Hematopoietic multipotent progenitor cell (in vitro differentiated cells): ENCODE data around the gene HIRIP3. TPM values are rescaled to one million over a fixed set of nuclear protein-coding genes. Genes with fewer than 3 reads are reported as not detected.
A peak's percentile ranks its signal among the peaks of the same experiment; 100 is the strongest.

ENCODE experiments used
- DNase-seq, 3 donors: peaks; one replicate each; pipeline ENCODE4 v3.0.0-alpha.2; 2011 to 2015; ENCODE audit warnings: low read depth in 2 of 3, low spot score in 2 of 3
- total RNA-seq: library from RNA; depleted of rRNA; stranded (reverse); fragments of >200 nt; gene quantifications from one replicate; pipeline ENCODE4 v1.2.3, GENCODE V29; 2012

The HIRIP3 gene
- total RNA-seq, 1 donor, result 9.4 TPM

DNA sequence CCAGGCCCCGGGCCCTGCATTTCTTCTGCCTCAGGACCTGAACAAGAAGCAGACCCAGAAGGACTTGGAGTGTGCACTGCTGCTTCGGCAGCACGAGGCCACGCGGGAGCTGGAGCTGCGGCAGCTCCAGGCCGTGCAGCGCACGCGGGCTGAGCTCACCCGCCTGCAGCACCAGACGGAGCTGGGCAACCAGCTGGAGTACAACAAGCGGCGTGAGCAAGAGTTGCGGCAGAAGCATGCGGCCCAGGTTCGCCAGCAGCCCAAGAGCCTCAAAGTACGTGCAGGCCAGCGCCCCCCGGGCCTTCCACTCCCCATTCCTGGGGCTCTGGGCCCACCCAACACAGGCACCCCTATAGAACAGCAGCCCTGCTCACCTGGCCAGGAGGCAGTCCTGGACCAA, 9.2 kb downstream of the HIRIP3 start:
- no peak for DNase-seq

DNA sequence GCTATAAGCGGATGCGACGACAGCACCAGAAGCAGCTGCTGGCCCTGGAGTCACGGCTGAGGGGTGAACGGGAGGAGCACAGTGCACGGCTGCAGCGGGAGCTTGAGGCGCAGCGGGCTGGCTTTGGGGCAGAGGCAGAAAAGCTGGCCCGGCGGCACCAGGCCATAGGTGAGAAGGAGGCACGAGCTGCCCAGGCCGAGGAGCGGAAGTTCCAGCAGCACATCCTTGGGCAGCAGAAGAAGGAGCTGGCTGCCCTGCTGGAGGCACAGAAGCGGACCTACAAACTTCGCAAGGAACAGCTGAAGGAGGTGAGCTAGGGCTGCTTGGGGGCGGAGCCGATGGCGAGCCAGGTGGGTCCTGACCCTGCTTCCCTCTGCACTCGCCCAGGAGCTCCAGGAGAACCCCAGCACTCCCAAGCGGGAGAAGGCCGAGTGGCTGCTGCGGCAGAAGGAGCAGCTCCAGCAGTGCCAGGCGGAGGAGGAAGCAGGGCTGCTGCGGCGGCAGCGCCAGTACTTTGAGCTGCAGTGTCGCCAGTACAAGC, 10.1 kb downstream of the HIRIP3 start:
- DNase-seq, result no peak

- DNase-seq, result no peak
These were observed 10.7 kb downstream of the HIRIP3 start for GRCh38 chr16:29984764-29985147.

DNA sequence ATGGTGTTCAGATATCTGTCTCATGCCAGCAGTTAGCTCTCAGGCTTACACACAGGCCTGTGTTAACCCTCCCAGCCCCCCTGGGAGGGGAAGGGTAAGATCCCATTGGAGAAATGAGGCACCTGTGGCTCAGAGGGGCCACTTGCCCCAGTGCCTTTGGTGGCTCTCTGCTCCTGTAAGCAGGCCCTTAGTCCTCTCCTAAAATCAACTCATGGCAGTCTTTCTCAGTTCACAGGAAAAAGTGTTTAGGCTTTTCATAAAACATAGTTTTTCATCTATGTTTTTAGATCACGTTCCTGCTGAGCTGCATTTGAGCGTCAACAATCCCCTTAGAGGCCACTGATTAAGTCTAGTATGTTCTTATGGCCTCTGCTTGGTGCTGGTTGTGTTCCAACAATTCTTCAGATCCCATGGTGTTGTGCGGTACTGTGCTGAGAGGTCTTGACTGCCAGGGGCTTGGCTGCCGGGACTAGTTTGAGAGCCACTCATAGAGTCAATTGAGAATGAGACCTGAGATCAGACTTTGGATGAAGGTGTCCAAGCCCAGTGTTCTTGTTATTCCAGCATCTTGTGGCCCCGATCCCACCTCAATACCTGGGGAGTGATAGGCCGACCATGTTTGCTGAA, 11.2 kb downstream of the HIRIP3 start:
- no peak for DNase-seq

GRCh38 chr16:29983420-29984136, 11.8 kb downstream of the HIRIP3 start:
- no peak for DNase-seq

DNA sequence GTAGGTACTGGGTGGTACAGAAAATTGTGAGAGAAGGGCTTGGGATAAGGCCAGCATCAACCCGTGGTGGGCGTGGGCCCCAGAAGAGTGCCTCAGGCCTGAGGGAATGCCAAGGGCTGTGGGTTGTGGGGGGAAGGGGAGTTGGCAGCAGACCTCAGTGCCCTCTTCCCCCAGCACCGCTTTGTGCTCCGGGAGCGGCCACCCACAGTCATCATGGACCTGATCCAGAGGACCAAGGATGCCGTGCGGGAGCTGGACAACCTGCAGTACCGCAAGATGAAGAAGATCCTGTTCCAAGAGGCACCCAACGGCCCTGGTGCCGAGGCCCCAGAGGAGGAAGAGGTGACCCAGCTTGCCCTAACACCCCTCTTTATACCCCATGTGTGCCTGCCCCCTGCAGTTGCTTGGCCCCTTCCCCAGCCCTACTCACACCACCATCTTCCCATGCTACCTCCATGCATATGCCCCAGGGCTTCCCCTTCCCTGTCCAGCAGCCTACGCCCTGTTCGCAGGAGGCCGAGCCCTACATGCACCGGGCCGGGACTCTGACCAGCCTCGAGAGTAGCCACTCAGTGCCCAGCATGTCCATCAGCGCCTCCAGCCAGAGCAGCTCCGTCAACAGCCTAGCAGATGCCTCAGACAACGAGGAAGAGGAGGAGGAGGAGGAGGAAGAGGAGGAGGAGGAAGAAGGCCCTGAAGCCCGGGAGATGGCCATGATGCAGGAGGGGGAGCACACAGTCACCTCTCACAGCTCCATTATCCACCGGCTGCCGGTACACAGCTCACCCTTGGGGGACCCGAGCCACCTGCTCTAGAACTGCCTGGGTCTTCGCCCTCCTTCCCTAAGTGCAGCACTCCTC, 12.6 kb downstream of the HIRIP3 start:
- DNase-seq, result no peak

DNA sequence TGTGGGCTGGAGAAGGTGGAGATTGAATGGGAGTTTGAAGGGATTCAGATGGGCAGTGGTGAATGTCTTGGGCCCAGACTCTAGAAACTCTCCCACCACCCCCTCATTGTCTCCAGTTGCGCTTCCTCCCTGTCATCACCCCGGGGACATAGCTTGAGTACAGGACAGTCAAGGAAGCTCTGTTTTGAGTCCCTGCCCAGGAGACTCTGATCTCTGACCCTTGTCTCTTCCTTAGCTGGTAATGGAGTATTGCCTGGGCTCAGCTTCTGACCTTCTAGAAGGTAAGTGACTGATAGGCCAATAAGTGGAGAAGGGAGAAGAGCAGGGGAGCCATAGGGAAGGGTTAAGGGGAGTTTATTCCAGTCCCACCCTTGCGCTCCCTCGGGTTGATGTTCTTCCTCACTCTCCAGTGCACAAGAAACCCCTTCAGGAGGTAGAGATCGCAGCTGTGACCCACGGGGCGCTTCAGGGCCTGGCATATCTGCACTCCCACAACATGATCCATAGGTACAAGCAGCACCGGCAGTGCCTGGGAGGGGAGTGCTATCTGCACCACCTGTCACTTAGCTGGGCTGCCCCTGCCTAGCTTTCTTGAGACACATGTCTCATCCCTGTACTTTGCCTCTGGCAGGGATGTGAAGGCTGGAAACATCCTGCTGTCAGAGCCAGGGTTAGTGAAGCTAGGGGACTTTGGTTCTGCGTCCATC, 16.7 kb downstream of the HIRIP3 start:
- no peak for DNase-seq

GRCh38 chr16:29978081-29978480, 17.3 kb downstream of the HIRIP3 start:
- no peak for DNase-seq

DNA sequence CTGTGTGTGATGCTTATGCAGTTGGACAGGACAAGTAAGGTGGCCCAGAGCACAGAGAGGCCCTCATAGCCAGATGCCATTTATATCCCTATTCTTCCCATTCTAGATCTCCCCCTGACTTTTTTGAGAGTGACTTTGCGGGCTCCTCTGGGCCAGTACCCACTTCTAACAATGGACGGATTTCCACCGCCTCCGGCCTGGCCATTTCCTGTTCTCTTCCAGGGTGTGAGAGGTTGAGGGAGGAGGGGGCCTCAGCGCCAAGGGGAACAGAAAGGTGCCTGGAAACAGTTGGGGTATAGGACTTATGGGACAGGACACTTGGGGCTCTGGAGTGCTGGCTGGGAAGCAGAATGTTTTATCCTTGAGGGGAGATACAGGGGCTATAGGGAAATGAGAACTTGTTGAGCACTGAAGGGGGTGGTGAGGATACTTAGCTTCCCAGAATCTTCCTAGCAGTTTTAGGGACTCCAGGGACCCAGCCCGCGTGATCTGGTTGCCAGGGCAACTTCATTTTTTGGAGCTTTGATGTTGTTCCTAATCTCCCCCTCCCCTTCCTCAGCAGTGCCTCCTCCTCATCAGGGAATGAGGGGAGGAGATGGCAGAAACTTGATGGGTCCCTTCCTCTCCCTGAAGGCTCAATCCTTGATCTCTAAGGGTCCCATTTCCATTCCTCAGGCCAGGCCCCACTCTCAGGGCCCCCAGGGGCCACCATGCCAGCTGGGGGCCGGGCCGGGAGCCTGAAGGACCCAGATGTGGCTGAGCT, 18.2 kb downstream of the HIRIP3 start:
- DNase-seq, result no peak

GRCh38 chr16:29975811-29976511, 19.5 kb downstream of the HIRIP3 start:
- no peak for DNase-seq

DNA sequence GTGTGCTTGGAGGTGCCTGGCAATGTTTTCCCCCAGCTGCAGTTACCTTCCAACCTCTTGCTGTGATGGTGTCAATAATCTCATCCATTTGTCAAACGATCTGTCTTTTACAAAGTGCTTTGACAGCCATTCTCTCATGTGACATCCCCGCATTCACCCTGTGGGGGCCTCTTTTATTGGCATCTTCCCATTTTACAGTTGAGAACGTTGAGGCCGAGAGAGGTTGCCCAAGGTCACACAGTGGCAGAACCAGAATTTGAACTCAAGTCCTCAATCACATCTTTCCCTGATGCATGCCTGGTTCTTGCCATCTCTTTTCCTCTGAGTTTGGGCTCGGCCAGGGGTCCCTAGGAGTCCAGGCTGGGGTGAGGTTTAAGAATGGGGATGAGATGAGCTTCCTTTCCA, 20.3 kb downstream of the HIRIP3 start:
- DNase-seq, result no peak

- peak in 1 of 3 donors; percentile 26 for DNase-seq
These were observed 20.9 kb downstream of the HIRIP3 start for GRCh38 chr16:29974291-29975133.

- peak; percentile 90 to 99 (median 99) for DNase-seq
These were observed 21.8 kb downstream of the HIRIP3 start, which contains the start of gene TAOK2 for GRCh38 chr16:29973384-29974246. Gene TAOK2 (plus strand): TSS chr16:29973868. CDS start chr16:29977773, 3,905 bp downstream.

DNA sequence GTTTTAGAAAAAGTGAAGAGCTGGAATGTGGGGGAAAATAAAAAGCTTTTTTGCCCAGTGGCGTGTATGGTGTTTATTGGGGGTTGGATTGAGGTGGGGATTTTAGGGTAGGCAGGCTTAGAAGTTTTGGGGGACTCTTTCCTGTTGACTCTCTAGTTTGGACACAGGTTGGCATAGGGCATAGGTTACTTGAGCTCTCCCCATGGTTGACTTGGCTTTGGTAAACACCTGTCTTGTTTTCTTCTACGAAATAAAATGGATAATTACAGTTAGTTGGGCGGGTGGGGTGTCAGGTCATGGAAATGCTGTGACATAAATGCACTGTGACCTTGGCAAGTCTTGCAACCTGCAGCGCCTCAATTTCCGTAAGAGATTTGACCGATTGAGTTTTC, 22.4 kb downstream of the HIRIP3 start:
- no peak for DNase-seq

DNA sequence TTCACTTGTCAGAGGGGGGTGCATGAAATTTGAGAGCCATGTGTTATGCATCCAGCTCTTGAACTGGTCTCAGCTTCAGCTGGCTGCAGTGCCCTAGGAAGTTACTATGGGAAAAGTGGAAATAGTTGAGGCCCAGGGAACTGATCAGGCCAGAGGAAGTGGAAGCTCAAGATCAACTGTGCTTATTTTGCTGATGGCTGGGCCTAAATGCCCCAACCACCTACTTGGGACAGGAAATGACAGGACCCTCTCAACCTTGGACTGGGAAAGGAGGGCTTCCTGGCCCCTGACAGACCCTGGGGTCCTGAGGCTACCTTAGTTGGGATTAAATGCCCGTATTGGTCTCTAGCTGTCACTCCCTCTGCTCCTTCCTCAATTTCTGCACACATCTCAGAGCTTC, 22.9 kb downstream of the HIRIP3 start:
- no peak for DNase-seq

DNA sequence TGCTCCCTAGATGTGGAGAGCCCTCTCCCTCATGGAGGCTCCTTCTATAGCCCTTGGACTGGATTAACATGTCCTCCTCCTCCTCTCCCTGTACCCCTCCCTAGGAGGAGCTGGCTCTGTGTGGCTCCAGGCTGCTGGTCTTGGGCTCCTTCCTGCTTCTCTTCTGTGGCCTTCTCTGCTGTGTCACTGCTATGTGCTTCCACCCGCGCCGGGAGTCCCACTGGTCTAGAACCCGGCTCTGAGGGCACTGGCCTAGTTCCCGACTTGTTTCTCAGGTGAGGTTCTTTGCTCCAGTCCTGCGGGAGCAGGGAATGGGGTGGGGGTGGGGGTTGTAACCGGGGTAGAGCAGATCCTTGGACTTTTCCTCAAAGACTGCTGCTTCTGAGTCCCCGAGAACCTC, 24.1 kb downstream of the HIRIP3 start:
- DNase-seq, result no peak

- DNase-seq, result no peak
These were observed 27.2 kb downstream of the HIRIP3 start for GRCh38 chr16:29968205-29968604.
